GM18868 (cell line): ENCODE data around the gene ANKRD13C.
"Not testable (repeated sequence)": the region's sequence is repeated elsewhere in the genome, so short reads cannot be mapped to it uniquely, and the experiment has no call there.

Experiments
- ATAC-seq: cut with Tn5 transposase; IDR thresholded peaks from one replicate; pipeline ENCODE4 v1.9.1; 2021; ENCODE audit warnings: mild to moderate bottlenecking, moderate library complexity; ENCODE audit not compliant: unreplicated experiment

Gene ANKRD13C

DNA sequence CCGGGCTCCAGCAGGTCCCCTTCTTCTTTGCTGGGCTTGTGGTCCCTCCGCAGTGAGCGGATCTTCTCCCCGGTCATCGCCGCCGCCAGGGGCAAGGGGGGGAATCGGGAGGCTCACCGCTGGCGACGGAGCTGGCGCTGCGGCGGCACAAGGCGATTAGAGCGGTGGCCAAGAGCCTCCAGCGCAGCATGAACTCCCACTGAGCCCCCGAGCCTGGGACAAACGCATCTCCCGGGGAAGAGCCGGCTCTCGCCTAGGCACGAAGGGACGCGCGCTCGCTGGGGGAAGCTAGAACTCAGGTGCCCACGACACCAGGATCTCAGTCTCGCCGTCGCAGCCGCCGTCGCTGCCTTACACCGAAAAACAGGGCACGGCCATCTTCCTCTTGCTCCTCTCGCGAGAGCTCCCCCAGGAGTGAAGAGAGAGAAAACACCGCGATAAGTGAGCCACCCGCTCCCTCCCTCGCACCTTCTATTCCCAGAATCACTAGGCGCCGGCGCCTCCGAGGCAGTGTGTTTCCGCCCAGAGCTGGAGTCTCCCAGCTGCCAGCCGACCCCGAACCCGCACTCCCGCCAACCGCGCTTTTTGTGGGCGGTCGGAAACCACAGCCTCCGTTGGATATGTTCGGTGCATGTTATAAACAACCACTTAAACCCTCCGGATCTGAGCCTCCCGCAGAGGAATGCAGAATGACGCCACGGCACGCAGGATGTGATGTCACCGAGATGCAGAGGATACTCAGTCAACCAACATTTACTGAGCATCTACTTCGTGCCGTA, at the start of gene ANKRD13C:
TSS of gene ANKRD13C (minus strand) at position 391 of the 779 bp plus-strand sequence. CDS start at position 77, 314 bp downstream.
- ATAC-seq, result peak; percentile 89

- ATAC-seq, result no peak
Observed at GRCh38 chr1:70403759-70404158, 49.2 kb upstream of the ANKRD13C start.

DNA sequence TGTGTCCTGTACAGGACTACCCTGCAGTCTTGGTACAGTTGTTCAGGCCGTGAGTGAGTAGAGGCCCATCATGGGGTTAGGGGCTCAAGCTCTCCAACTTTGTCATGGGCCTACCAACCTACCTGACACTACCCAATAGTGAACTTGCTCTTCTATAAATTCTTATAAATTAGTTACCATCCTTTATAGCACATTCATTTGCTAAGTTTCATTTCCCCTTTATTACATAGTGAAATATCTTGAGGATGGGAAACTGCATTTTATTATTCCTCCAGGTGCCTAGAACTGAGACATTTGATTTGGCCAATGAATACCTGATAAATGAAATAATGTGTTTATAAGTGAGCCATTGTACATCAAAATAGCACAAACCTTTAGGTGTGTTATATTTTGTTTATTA, 47.5 kb upstream of the ANKRD13C start:
- peak; percentile 60 for ATAC-seq

GRCh38 chr1:70400335-70400734, 45.8 kb upstream of the ANKRD13C start:
- no peak for ATAC-seq

- ATAC-seq, result no peak
Observed at GRCh38 chr1:70397013-70397412, 42.5 kb upstream of the ANKRD13C start.

DNA sequence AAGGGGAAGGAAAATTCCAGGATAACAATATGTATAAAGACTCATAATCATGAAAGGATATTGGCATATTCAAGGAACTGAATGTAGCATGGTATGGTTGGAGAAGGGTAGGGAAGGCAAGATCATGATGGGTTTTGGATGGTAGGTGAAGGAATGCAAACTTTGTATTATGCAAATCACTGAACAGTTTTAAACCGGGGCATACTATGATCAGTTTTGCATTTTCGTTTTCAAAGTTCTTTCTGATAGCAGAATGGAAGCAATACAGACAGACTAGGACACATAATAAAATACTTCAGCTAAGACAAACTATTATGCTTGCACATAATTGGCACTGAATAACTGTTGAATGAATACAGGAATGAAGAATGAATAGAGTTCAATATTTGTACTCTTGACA, 42.1 kb upstream of the ANKRD13C start:
- no peak for ATAC-seq

DNA sequence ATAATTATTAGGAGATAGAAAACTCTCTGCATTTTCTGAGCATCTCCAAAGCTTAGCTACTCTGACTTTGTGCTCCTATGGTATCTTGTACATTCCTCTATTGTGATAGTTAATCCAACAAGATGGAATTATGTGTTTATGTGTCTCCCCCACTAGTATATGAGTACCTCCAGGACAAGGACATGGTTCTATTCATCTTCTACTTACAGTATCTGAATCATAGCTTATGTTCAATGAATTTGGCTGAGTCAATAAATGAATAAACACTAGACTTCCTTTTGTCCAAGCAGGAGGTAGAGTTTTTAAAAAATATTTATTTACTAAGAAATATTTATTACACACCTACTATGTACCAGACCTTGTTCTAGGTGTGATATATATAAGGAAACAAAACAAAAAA, 38.1 kb upstream of the ANKRD13C start:
- ATAC-seq, result no peak

GRCh38 chr1:70387507-70387906, 33.0 kb upstream of the ANKRD13C start:
- ATAC-seq, result no peak

- ATAC-seq, result no peak
Observed at GRCh38 chr1:70386121-70386520, 31.6 kb upstream of the ANKRD13C start.

DNA sequence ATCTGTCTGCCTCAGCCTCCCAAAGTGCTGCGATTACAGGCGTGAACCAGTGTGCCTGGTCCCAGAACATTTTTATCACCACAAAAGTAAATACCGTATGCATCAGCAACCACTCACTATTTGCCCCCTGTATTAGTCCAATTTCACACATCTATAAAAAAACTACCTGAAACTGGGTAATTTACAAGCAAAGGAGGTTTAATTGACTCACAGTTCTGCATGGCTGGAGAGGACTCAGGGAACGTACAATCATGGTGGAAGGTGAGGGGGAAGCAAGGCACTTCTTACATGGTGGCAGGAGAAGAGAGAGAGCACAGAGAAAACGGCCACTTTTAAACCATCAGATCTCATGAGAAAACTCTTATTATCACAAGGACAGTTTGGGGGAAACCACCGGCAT, 31.0 kb upstream of the ANKRD13C start:
- no peak for ATAC-seq

- no peak for ATAC-seq
Observed at GRCh38 chr1:70384542-70384941, 30.0 kb upstream of the ANKRD13C start.

DNA sequence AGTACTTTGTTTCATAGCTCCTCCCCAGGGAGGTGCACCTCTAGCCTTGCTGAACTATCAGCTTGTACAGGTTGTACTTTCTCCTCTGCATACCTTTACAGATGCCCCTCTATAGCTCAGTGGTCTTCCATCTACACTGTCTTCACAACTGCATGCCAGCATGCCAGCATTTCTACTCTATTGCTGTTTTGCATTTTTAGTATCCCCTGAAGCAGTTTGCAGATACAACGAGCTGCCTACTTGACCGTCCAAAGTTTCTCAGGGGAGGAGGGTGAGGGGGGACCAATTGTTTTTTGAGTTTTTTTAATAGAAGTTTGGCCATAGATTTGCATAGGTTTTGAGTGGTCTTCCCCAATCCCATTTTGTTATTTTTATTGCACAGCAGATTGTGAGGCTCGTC, 29.0 kb upstream of the ANKRD13C start:
- no peak for ATAC-seq

DNA sequence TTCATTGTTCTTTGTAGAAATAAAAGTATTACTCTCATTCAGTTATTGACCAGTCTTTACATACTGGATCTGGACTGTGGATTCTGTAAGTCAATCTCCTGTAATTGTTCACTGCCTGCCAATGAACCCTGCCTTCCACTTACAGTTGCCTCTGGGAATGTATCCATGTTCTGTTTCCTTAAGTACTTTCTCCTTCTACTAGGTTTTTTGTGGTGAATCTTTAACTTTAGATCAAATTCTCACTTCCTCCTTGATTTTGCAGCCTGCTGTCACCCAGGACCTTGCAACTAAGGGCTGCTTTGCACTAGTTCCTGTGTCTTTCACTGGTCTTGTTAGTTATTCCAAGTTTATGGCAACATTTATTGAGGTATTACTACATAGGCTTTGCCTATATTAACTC, 28.2 kb upstream of the ANKRD13C start:
- ATAC-seq, result peak; percentile 83

- ATAC-seq, result no peak
Observed at GRCh38 chr1:70376196-70376595, 21.7 kb upstream of the ANKRD13C start.

- ATAC-seq, result not testable (repeated sequence)
Observed at GRCh38 chr1:70373580-70373979, 19.1 kb upstream of the ANKRD13C start.

DNA sequence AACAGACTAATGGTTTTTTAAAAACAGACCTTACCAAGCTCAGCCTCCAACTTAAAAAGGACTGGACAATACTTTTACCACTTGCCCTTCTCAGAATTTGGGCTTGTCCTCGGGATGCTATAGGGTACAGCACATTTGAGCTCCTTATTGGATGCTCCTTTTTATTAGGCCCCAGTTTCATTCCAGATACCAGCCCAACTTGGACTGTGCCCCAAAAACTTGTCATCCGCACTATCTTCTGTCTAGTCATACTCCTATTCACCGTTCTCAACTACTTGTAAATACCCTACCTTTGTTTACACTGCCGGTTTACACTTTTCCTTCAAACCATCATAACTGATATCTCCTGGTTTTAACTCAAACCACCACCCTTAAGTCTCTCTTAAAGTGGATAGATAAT, 17.9 kb upstream of the ANKRD13C start:
- no peak for ATAC-seq

GRCh38 chr1:70371586-70371985, 17.1 kb upstream of the ANKRD13C start:
- not testable (repeated sequence) for ATAC-seq

DNA sequence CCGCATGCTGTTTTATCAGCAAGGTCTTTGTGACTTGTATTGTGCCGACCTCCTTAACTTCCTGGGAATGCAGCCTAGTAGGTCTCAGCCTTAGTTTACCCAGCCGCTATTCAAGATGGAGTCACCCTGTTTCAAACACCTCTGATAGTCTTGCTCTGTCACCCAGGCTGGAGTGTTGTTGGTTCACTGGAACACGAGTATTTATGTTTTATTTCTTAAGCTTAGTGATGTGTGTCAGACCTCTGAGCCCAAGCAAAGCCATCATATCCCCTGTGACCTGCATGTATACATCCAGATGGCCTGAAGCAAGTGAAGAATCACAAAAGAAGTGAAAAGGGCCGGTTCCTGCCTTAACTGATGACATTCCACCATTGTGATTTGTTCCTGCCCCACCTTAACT, 12.9 kb upstream of the ANKRD13C start:
- ATAC-seq, result not testable (repeated sequence)

DNA sequence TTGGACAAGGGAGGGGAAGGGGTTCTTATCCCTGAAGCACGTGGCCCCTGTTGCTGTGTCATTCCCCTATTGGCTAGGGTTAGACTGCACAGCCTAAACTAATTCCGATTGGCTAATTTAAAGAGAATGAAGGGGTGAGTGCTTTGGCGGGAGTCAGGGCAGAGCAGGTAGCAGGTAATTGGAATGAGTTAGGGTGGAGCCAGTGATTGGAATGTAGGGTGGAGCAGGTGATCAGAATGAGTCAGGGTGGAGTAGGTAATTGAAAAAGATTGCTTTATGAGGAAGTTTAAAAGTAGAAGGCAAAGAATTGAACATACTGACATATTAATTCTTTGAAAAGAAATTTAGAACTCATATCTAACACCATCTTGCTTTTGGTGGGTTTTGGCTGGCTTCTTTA, 12.5 kb upstream of the ANKRD13C start:
- ATAC-seq, result not testable (repeated sequence)

GRCh38 chr1:70366425-70366952, 12.0 kb upstream of the ANKRD13C start:
- ATAC-seq, result not testable (repeated sequence)

DNA sequence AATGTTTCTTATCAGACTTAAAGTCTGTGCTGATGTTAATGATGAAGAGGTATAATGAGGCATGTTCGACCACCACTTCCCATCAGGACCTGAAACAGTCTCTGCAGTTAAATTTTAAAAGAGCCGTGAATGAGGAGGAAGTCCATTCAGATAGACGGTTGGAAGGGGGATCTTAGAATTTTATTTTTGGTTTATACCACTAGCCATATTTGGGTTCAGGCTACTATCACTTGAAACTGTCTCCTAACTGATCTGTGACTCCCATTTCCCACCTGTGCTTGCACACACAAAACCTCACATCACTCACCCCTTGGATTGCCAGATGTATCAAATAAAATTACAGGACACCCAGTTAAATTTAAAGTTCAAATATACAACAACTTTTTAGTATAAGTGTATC, 9.9 kb upstream of the ANKRD13C start:
- no peak for ATAC-seq

DNA sequence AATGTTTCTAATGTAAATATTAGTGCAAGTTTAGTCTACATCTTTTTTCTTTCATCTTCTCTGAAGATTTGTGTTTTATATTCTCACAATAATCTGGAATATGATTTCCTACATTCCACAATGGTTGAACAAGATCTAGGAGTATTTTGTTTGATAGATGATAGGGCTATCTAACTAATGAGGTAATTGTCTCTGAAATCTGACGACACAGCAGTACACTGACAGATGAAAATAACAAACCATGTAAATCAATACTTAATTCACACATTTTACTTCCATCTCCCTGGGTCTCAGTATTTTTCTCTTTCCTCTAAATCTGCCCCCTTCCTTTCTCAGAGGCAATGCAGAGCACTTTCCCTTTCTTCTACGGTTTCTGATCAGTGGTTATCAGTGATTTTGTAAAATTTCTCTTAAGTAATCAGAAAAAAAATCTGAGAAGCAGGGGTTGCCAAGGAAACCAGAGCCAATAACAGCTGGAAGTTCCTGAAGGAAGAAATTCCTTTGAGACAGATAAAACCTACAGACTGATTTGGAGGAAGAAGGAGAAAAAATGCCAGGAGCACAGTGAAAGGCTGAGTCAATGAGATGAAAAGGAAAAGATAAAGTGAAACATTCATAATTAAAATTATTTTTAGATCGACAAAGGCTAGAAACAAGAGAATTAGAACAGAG, 7.3 kb upstream of the ANKRD13C start:
- no peak for ATAC-seq
